Smooth muscle cell (in vitro differentiated cells): Measurements from ENCODE around the gene SCLY. TPM values are rescaled to one million over a fixed set of nuclear protein-coding genes. Genes with fewer than 3 reads are reported as not detected.

ENCODE experiments used
- DNase-seq: peaks from one replicate; lab custom pipeline; 2025; ENCODE audit not compliant: unreplicated experiment; lab: John Stamatoyannopoulos, UW
- H2AFZ ChIP-seq: fragments of 200-600 bp; sonication (generic); 2 replicates; pipeline ENCODE4 v1.6.0; 2016; ENCODE audit warnings: antibody characterized with exemption, low read depth, mild to moderate bottlenecking
- H3F3A ChIP-seq: fragments of 200-600 bp; sonication (generic); 2 replicates; pipeline ENCODE4 v1.6.0; 2017; ENCODE audit warnings: antibody characterized with exemption, low read depth
- H3K27ac ChIP-seq: fragments of 200-600 bp; sonication (generic); 2 replicates; pipeline ENCODE4 v1.5.1; 2016; ENCODE audit warnings: low read depth, mild to moderate bottlenecking
- H3K27me3 ChIP-seq: fragments of 200-600 bp; sonication (generic); 2 replicates; pipeline ENCODE4 v1.6.1; 2016; ENCODE audit warnings: low read depth, mild to moderate bottlenecking
- H3K36me3 ChIP-seq: fragments of 200-600 bp; sonication (generic); 2 replicates; pipeline ENCODE4 v1.5.1; 2016; ENCODE audit warnings: low read depth
- H3K4me1 ChIP-seq: fragments of 200-600 bp; sonication (generic); 2 replicates; pipeline ENCODE4 v1.5.1; 2016; ENCODE audit warnings: low read depth
- H3K4me2 ChIP-seq: fragments of 200-600 bp; sonication (generic); 2 replicates; pipeline ENCODE4 v1.6.0; 2016; ENCODE audit warnings: mild to moderate bottlenecking
- H3K4me3 ChIP-seq: fragments of 200-600 bp; sonication (generic); 2 replicates; pipeline ENCODE4 v1.5.1; 2016; ENCODE audit warnings: mild to moderate bottlenecking
- H3K79me2 ChIP-seq: fragments of 200-600 bp; sonication (generic); 2 replicates; pipeline ENCODE4 v1.6.0; 2016; ENCODE audit warnings: low read depth, mild to moderate bottlenecking
- H3K9ac ChIP-seq: fragments of 200-600 bp; sonication (generic); 2 replicates; pipeline ENCODE4 v1.6.0; 2016; ENCODE audit warnings: low read depth
- H3K9me3 ChIP-seq: fragments of 200-600 bp; sonication (generic); replicated peaks from 2 replicates; pipeline ENCODE4 v1.5.1; 2016; ENCODE audit warnings: low read depth
- H4K20me1 ChIP-seq: fragments of 200-600 bp; sonication (generic); 2 replicates; pipeline ENCODE4 v1.6.0; 2016; ENCODE audit warnings: low read depth
- WGBS: methylation state at CpG from one replicate; pipeline ENCODE4 v1.1.7; 2016; ENCODE audit warnings: low lambda C conversion rate; 5-methylcytosine and 5-hydroxymethylcytosine counted together
- polyA plus RNA-seq: library from polyadenylated mRNA; unstranded; fragments of >200 nt; fragmentation: Nextera tagmentation; extraction: Ambion mirVana; gene quantifications from 2 replicates; pipeline ENCODE4 v1.2.1, GENCODE V29; 2016
- total RNA-seq: library from RNA; depleted of rRNA; stranded (reverse); fragments of >200 nt; gene quantifications from 2 replicates; pipeline ENCODE4 v1.2.3, GENCODE V29; 2014
- TF ChIP-seq, protein P1 (sequence below): fragments of 200-600 bp; sonication (generic); IDR thresholded peaks from 2 replicates; pipeline ENCODE4 v1.5.1; 2017; ENCODE audit warnings: borderline replicate concordance, mild to moderate bottlenecking, antibody characterized with exemption; ENCODE audit not compliant: insufficient read depth, poor library complexity, severe bottlenecking

The SCLY gene
- total and polyA plus RNA-seq, 2 experiments from 2014 or later = 7.6 to 12.9 TPM

DNA sequence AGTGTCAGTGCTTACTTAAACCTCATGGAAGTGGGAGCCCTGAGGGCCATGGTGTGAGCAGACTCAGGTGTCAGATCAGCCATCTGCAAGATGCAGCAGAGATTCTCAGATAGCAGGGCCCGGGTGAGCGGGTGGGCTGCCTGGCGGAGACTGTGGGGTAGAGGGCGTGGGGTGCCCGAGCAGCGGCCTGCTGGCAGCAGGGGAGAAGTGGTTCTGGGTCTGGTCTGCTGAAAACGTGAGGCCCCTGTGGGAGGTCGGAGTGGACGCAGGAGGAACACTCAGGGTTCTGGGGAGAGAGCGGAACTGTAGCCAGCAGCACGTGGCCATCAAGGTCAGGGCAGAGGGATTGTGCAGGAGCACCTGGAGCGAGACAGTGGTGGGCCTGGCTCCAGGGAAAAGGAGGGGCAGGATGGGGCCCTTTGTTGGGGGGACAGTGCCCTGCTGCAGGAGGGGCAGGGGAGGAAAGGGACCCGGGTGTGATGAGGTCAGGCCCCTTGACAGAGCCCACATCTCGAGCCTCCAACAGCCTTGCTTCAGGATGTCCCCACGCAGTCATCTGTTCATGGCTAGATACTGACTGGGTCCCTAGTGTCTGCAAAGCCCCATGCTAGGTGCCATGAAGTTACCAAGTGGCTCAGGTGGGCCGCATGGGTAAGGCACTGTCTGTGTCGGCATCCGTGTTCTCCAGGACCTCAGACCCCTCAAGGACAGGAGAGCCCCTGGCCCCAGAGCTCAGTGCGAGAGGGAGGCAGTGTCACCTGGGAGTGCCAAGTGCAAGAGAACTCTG is 36.6 kb downstream of the SCLY start:
- H3F3A ChIP-seq = no peaks in the 10 kb centered on the region
- H3K4me3 ChIP-seq = no peak overlapping the region
- WGBS = 95% methylated on average over 19 of the region's 19 CpGs
- TF ChIP-seq, protein P1, sequence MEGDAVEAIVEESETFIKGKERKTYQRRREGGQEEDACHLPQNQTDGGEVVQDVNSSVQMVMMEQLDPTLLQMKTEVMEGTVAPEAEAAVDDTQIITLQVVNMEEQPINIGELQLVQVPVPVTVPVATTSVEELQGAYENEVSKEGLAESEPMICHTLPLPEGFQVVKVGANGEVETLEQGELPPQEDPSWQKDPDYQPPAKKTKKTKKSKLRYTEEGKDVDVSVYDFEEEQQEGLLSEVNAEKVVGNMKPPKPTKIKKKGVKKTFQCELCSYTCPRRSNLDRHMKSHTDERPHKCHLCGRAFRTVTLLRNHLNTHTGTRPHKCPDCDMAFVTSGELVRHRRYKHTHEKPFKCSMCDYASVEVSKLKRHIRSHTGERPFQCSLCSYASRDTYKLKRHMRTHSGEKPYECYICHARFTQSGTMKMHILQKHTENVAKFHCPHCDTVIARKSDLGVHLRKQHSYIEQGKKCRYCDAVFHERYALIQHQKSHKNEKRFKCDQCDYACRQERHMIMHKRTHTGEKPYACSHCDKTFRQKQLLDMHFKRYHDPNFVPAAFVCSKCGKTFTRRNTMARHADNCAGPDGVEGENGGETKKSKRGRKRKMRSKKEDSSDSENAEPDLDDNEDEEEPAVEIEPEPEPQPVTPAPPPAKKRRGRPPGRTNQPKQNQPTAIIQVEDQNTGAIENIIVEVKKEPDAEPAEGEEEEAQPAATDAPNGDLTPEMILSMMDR = no peak
- no peaks in the 10 kb centered on the region for H3K27me3 ChIP-seq
- H3K27ac ChIP-seq = no peak overlapping the region
- no peaks in the 10 kb centered on the region for H3K79me2 ChIP-seq
- no peaks in the 10 kb centered on the region for H3K9me3 ChIP-seq
- no peaks in the 10 kb centered on the region for H3K4me1 ChIP-seq
- H4K20me1 ChIP-seq = no peaks in the 10 kb centered on the region
- H2AFZ ChIP-seq = no peak overlapping the region
- no peaks in the 10 kb centered on the region for H3K36me3 ChIP-seq
- DNase-seq = no peak
- H3K9ac ChIP-seq = no peak overlapping the region
- H3K4me2 ChIP-seq = no peak overlapping the region

DNA sequence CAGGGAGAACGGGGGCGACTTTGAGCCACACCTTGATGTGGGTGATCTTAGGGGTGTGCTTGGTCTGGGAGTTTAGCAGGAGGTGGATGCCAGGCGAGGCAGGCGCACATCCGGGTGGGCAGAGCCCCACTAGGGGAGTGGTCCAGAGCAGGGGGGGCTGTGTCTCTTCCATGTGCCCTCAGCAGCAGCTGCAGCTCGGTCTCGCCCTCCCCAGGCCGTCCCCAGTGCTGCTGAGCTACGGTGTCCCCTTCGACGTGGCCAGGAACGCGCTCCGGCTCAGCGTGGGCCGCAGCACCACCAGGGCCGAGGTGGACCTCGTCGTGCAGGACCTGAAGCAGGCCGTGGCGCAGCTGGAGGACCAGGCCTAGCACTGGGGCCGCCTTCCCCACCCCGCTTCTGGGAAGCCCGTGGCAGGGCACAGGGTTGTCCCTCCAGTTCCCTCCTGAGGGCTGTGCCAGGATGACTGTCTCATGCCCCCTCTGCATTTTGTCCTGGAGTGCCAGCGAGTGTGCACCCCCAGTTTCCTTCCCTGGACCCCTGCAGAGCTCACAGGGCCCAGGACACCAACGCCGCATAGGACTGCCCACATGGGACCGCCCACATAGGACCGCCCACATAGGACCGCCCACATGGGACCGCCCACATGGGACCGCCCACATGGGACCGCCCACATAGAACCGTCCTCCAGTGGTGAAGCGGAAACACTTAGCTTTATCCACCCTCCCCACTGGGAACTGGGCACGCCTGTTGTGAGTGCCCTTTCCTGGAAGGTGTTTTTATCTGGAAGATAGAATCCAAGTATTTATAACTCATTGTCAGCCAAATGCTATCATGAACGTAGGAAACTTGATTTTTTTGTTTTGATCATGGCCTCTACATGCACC is 37.4 kb downstream of the SCLY start:
- no peaks in the 10 kb centered on the region for H3K27me3 ChIP-seq
- no peaks in the 10 kb centered on the region for H3K79me2 ChIP-seq
- DNase-seq = no peak
- no peaks in the 10 kb centered on the region for H3F3A ChIP-seq
- no peak overlapping the region for H3K4me2 ChIP-seq
- no peaks in the 10 kb centered on the region for H3K9me3 ChIP-seq
- H3K4me1 ChIP-seq = no peaks in the 10 kb centered on the region
- 78% methylated on average over 37 of the region's 37 CpGs for WGBS
- no peaks in the 10 kb centered on the region for H3K36me3 ChIP-seq
- no peak overlapping the region for H2AFZ ChIP-seq
- no peak overlapping the region for H3K9ac ChIP-seq
- no peaks in the 10 kb centered on the region for H4K20me1 ChIP-seq
- H3K27ac ChIP-seq = no peak overlapping the region
- TF ChIP-seq, protein P1 = no peak
- no peak overlapping the region for H3K4me3 ChIP-seq

GRCh38 chr2:238098901-238099713 is 38.3 kb downstream of the SCLY start:
- no peaks in the 10 kb centered on the region for H3K36me3 ChIP-seq
- H3K9ac ChIP-seq = no peak overlapping the region
- 93% methylated on average over 17 of the region's 17 CpGs for WGBS
- no peaks in the 10 kb centered on the region for H3K79me2 ChIP-seq
- no peak overlapping the region for H3K4me2 ChIP-seq
- H3K27ac ChIP-seq = no peak overlapping the region
- no peaks in the 10 kb centered on the region for H4K20me1 ChIP-seq
- H3K4me1 ChIP-seq = no peaks in the 10 kb centered on the region
- H2AFZ ChIP-seq = no peak overlapping the region
- H3K9me3 ChIP-seq = no peaks in the 10 kb centered on the region
- DNase-seq = no peak
- no peak overlapping the region for H3K4me3 ChIP-seq
- H3F3A ChIP-seq = no peaks in the 10 kb centered on the region
- TF ChIP-seq, protein P1 = no peak
- no peaks in the 10 kb centered on the region for H3K27me3 ChIP-seq
